Adrenal gland (tissue), 12 donors: ENCODE results near the gene NOL4L. TPM values are rescaled to one million over a fixed set of nuclear protein-coding genes. Genes with fewer than 3 reads are reported as not detected.

ENCODE experiments used
- DNase-seq, 7 donors: peaks; one replicate each; pipeline ENCODE4 v3.0.0-alpha.2; 2019 to 2020
- H3K27ac ChIP-seq, 5 donors: fragments of 200-600 bp; sonication (generic) in 4 of 5; 1 replicate in 3 of 5; 2 replicates in 2 of 5; pipeline versions ENCODE4 v1.5.1 to v1.8.0; 2016 to 2020; ENCODE audit warnings: mild to moderate bottlenecking in 1 of 5
- H3K27me3 ChIP-seq: fragments of 200-600 bp; 2 replicates; pipeline ENCODE4 v1.8.0; 2021
- H3K36me3 ChIP-seq, 2 donors: fragments of 200-600 bp; replicated peaks in 1 of 2; 1 replicate in 1 of 2; 2 replicates in 1 of 2; pipeline versions ENCODE4 v1.5.1 to v1.8.0; 2018 to 2022
- H3K4me1 ChIP-seq, 2 donors: fragments of 200-600 bp; replicated peaks in 1 of 2; 1 replicate in 1 of 2; 2 replicates in 1 of 2; pipeline versions ENCODE4 v1.5.1 to v1.8.0; 2018 to 2021
- H3K4me3 ChIP-seq, 4 donors: fragments of 200-600 bp; sonication (generic) in 3 of 4; one replicate each; pipeline ENCODE4 v1.5.1; 2016 to 2018
- H3K9me3 ChIP-seq, 3 donors: fragments of 200-600 bp; sonication (generic) in 1 of 3; replicated peaks in 1 of 3; 1 replicate in 2 of 3; 2 replicates in 1 of 3; pipeline versions ENCODE4 v1.5.1 to v1.8.0; 2016 to 2021
- POLR2A ChIP-seq, 2 donors: fragments of 450-650 bp; IDR thresholded peaks; one replicate each; pipeline ENCODE4 v1.6.1; 2017; ENCODE audit warnings: antibody characterized with exemption in 2 of 2, mild to moderate bottlenecking in 2 of 2, moderate library complexity in 1 of 2
- WGBS, 4 donors: extraction: QIAGEN DNeasy Blood & Tissue Kit in 2 of 4; methylation state at CpG; one replicate each; pipeline versions ENCODE4 v1.1.5 to v1.1.7; 2013 to 2017; 5-methylcytosine and 5-hydroxymethylcytosine counted together
- intact Hi-C, 2 donors: fragments of 100-400 bp; cut with DNase I; formaldehyde crosslinking; loops; one replicate each; pipeline versions ENCODE4 v1.14.1 to v1.15.0; 2022 to 2023
- polyA plus RNA-seq, 3 donors: library from polyadenylated mRNA; stranded (reverse); fragments of 200-250 nt in 2 of 3; fragments of 350-450 nt in 1 of 3; fragmentation: Illumina TruSeq in 1 of 3; extraction: RNeasy Lipid Tissue Mini Kit (QIAGEN cat#74804) in 1 of 3; gene quantifications; one replicate each; pipeline ENCODE4 v1.2.3, GENCODE V29; 2013 to 2014
- total RNA-seq, 9 donors: library from RNA; depleted of rRNA in 4 of 9; stranded (reverse); fragments of >200 nt in 4 of 9; fragments of 120-200 nt in 1 of 9; fragmentation: NEBNext Ultra II Directional in 1 of 9; extraction: Animal tissue kit (Norgen Biotek cat#: 25700) in 1 of 9; gene quantifications; one replicate each; pipeline versions ENCODE4 v1.1.0 to v1.2.4, GENCODE V29; 2013 to 2023
- TF ChIP-seq, protein P1 (sequence below), 6 experiments: fragments of 450-650 bp in 4 of 6; fragments of 200-600 bp in 2 of 6; sonication (generic) in 1 of 6; IDR thresholded peaks; 1 replicate in 5 of 6; 2 replicates in 1 of 6; pipeline versions ENCODE4 v1.5.1 to v1.8.0; 2016 to 2021; ENCODE audit warnings: antibody characterized with exemption in 6 of 6, mild to moderate bottlenecking in 2 of 6, moderate library complexity in 1 of 6
- donor health status: healthy with polysubstance abuse.
- donor health status: Bipolar disorder and iron deficiency.
- donor health status: DM: yes; HTN: yes; CAD: no.
- donor health status: DM: no; HTN: no; CAD: no.
- donor health status: DM: no; HTN: no; CAD: no.
- donor health status: DM: yes; HTN: yes; CAD: no.

Gene NOL4L
- total and polyA plus RNA-seq, 12 donors = 6.4 to 30.4 (median 15.7) TPM

GRCh38 chr20:32509639-32510066 lies 75.5 kb downstream of the NOL4L start:
- no peak for TF ChIP-seq POLR2A (IDR thresholded peaks at IDR 0.05)
- TF ChIP-seq, protein P1, sequence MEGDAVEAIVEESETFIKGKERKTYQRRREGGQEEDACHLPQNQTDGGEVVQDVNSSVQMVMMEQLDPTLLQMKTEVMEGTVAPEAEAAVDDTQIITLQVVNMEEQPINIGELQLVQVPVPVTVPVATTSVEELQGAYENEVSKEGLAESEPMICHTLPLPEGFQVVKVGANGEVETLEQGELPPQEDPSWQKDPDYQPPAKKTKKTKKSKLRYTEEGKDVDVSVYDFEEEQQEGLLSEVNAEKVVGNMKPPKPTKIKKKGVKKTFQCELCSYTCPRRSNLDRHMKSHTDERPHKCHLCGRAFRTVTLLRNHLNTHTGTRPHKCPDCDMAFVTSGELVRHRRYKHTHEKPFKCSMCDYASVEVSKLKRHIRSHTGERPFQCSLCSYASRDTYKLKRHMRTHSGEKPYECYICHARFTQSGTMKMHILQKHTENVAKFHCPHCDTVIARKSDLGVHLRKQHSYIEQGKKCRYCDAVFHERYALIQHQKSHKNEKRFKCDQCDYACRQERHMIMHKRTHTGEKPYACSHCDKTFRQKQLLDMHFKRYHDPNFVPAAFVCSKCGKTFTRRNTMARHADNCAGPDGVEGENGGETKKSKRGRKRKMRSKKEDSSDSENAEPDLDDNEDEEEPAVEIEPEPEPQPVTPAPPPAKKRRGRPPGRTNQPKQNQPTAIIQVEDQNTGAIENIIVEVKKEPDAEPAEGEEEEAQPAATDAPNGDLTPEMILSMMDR (IDR thresholded peaks at IDR 0.05) = peak in 1 of 6 experiments; percentile 21
- H3K4me1 ChIP-seq = peaks cover 0 to 8% of the 10 kb centered on the region in 2 donors
- H3K9me3 ChIP-seq = no peaks in the 10 kb centered on the region
- no peaks in the 10 kb centered on the region for H3K36me3 ChIP-seq
- peak in 1 of 7 donors; percentile 77 for DNase-seq
- no peak overlapping the region for H3K4me3 ChIP-seq
- 63 to 72% (median 69%) methylated on average over 10 of the region's 10 CpGs for WGBS, 4 donors
- H3K27ac ChIP-seq = peak overlapping the region in 1 of 5 donors; percentile 69
- H3K27me3 ChIP-seq = no peaks in the 10 kb centered on the region
- intact Hi-C loops = no loop called here

- WGBS, 4 donors = 76 to 87% (median 84%) methylated on average over 3 of the region's 3 CpGs
- Histone ChIP-seq H3K27ac (peak overlapping the region in 2 of 5 donors; percentile 44 to 69), H3K9me3 (no peaks in the 10 kb centered on the region), H3K4me1 (peaks cover 0 to 8% of the 10 kb centered on the region in 2 donors), H3K36me3 (no peaks in the 10 kb centered on the region), H3K27me3 (no peaks in the 10 kb centered on the region), H3K4me3 (no peak overlapping the region)
- DNase-seq = no peak
- intact Hi-C loops = no loop called here
- TF ChIP-seq POLR2A (IDR thresholded peaks at IDR 0.05) = no peak
- TF ChIP-seq, protein P1 (IDR thresholded peaks at IDR 0.05) = no peak
Observed at GRCh38 chr20:32508775-32509119, 76.4 kb downstream of the NOL4L start.

DNA sequence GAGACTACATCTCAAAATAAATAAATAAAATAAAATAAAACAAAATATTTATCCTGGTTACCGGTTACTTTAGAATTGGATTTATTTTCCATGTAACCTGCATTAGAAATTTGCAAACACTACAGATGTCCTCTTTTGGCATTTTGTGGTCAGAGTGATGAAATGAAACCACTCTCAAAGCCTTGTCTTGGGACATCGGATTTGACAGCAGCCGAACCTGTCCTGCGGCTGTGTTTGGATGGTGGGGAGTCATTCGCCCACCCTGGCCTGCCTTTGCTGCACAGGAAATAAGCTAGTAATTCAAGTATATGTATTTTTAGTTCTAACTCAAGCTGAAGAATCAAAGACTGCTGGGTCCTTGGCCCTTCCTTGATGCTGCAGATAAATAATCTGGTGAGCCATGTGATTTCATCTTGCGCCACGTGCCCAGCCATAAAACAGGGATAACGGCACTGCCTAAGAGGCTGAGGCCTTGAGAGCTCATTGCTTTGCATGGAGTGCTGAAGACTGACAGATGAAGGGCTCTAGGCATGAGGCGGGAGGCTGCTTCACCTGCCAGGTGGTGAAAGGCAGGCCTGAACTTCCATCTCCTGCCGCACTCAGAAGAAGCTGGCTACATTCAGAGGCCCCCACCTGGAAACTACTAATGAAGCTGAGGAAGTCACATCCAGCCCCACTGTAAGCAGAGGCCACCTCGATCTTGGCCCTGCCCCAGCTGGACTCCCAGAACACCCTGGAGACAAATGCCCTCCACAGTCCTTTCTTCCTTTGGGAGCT lies 76.9 kb downstream of the NOL4L start:
- H3K27me3 ChIP-seq = no peaks in the 10 kb centered on the region
- DNase-seq = peak in 4 of 7 donors; percentile 45 to 55 (median 49)
- intact Hi-C loops = no loop called here
- H3K27ac ChIP-seq = peak overlapping the region in 2 of 5 donors; percentile 44 to 69
- peaks cover 0 to 8% of the 10 kb centered on the region in 2 donors for H3K4me1 ChIP-seq
- WGBS, 4 donors = 45 to 59% (median 50%) methylated on average over 9 to 11 of the region's 11 CpGs
- H3K36me3 ChIP-seq = no peaks in the 10 kb centered on the region
- TF ChIP-seq POLR2A (IDR thresholded peaks at IDR 0.05) = no peak
- TF ChIP-seq, protein P1 (IDR thresholded peaks at IDR 0.05) = no peak
- no peaks in the 10 kb centered on the region for H3K9me3 ChIP-seq
- H3K4me3 ChIP-seq = no peak overlapping the region

GRCh38 chr20:32506721-32507120 lies 78.4 kb downstream of the NOL4L start:
- H3K27me3 ChIP-seq = no peaks in the 10 kb centered on the region
- no peak overlapping the region for H3K4me3 ChIP-seq
- WGBS, 4 donors = 77 to 89% (median 82%) methylated on average over 3 of the region's 3 CpGs
- H3K36me3 ChIP-seq = no peaks in the 10 kb centered on the region
- intact Hi-C loops = no loop called here
- TF ChIP-seq POLR2A (IDR thresholded peaks at IDR 0.05) = no peak
- TF ChIP-seq, protein P1 (IDR thresholded peaks at IDR 0.05) = no peak
- no peaks in the 10 kb centered on the region for H3K9me3 ChIP-seq
- no peak overlapping the region for H3K27ac ChIP-seq
- peaks cover 0 to 8% of the 10 kb centered on the region in 2 donors for H3K4me1 ChIP-seq
- no peak for DNase-seq
